Brain microvascular endothelial cell (primary cell): ENCODE data around the gene MASTL.

Source experiments
- DNase-seq: peaks from one replicate; pipeline ENCODE4 v3.0.0-alpha.2; 2020
- H3K27ac ChIP-seq: fragments of 250-450 bp; sonication (Bioruptor Pico); 2 replicates; pipeline ENCODE4 v1.5.1; 2020; ENCODE audit warnings: mild to moderate bottlenecking, moderate library complexity
- H3K27me3 ChIP-seq: fragments of 250-450 bp; sonication (Bioruptor Pico); replicated peaks from 2 replicates; pipeline ENCODE4 v1.5.1; 2020; ENCODE audit warnings: mild to moderate bottlenecking
- H3K36me3 ChIP-seq: fragments of 250-450 bp; sonication (Bioruptor Pico); replicated peaks from 2 replicates; pipeline ENCODE4 v1.5.1; 2020; ENCODE audit warnings: mild to moderate bottlenecking
- H3K4me3 ChIP-seq: 2 replicates; pipeline ENCODE4 v1.5.1; 2011; ENCODE audit warnings: low read depth, mild to moderate bottlenecking, control low read depth, low read length, moderate library complexity
- in situ Hi-C: cut with HindIII; loops from 2 replicates; pipeline ENCODE4 v1.10.0; 2017; ENCODE audit warnings: low sequenced_read_pairs, low pct_ligation_motif_present
- TF ChIP-seq, protein P1 (sequence below): IDR thresholded peaks from 2 replicates; pipeline ENCODE4 v1.5.1; 2011; ENCODE audit warnings: low read depth, mild to moderate bottlenecking, moderate library complexity, low read length, control low read depth, inconsistent platforms; ENCODE audit errors: missing control alignments

Gene MASTL

DNA sequence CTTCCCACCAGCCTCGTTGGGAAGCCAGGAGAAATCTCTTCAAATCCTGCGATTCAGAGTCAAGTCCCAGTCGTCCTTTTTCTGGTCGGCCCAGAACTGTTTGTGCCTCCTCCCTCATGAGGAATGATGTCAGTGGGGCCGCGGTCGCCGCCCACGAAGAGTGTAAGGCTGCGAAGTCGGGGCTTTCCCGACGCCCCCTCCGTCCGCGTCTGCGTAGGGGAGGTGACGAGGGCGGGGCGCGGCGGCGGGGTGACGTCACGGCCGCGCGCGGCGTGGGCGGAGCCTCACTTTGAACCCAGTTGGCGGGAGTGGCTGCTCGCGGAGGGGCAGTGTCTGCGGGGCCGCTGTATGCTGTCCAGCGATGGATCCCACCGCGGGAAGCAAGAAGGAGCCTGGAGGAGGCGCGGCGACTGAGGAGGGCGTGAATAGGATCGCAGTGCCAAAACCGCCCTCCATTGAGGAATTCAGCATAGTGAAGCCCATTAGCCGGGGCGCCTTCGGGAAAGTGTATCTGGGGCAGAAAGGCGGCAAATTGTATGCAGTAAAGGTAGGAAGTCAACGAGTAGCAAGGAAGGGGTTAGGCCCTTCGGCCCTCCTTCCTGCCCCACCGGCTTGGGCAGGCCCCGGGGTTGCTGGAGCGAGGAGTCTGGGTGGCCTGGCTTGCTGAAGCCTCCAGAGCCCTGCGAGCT is at the start of gene MASTL:
Gene MASTL (plus strand): TSS at position 287 of the 689 bp plus-strand sequence. CDS start 75 bp downstream, at position 362.
- TF ChIP-seq, protein P1, sequence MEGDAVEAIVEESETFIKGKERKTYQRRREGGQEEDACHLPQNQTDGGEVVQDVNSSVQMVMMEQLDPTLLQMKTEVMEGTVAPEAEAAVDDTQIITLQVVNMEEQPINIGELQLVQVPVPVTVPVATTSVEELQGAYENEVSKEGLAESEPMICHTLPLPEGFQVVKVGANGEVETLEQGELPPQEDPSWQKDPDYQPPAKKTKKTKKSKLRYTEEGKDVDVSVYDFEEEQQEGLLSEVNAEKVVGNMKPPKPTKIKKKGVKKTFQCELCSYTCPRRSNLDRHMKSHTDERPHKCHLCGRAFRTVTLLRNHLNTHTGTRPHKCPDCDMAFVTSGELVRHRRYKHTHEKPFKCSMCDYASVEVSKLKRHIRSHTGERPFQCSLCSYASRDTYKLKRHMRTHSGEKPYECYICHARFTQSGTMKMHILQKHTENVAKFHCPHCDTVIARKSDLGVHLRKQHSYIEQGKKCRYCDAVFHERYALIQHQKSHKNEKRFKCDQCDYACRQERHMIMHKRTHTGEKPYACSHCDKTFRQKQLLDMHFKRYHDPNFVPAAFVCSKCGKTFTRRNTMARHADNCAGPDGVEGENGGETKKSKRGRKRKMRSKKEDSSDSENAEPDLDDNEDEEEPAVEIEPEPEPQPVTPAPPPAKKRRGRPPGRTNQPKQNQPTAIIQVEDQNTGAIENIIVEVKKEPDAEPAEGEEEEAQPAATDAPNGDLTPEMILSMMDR, result no peak
- Histone ChIP-seq H3K36me3 (no peaks in the 10 kb centered on the region), H3K27me3 (no peaks in the 10 kb centered on the region), H3K27ac (peak within 1 kb of the TSS; percentile 98), H3K4me3 (peak within 1 kb of the TSS; percentile 98)
- DNase-seq, result peak; percentile 89
- in situ Hi-C loops, result no loop called here

DNA sequence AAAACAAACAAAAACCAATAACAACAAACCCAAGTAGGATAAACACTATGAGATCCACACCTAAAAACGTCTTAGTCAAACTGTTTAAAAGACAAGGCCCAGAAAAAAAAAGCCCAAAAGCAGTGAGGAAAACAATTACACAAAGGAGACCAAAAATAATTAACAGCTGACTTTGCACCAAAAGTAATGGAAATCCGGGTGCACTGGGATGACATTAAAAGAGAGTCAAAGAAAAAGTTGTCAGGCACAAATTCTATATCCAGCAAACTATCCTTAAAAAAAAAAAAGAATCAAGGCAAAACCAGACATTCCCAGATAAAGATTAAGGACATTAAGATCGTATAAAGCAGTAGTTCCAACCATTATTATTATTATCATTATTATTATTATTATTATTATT is 47.0 kb upstream of the MASTL start:
- Histone ChIP-seq H3K27ac (no peak overlapping the region), H3K36me3 (peaks cover 33% of the 10 kb centered on the region), H3K4me3 (no peak overlapping the region), H3K27me3 (no peaks in the 10 kb centered on the region)
- in situ Hi-C loops, result no loop called here
- no peak for DNase-seq
- TF ChIP-seq, protein P1, result no peak

DNA sequence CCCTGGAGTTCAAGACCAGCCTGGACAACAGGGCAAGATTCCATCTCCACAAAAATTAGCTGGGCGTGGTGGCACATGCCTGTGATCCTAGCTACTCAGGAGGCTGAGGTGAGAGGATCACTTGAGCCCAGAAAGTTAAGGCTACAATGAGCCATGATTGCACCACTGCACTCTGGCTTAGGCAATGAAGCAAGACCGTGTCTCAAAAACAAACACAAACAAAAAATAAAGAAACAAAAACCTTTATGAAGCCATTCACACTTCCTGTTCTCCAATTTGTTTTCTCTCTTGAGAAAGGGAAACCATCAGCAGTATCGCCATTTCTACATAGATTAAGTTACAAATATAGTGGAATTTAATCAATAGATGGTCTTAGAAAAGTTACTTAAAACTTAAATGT is 20.8 kb upstream of the MASTL start:
- no peak for DNase-seq
- Histone ChIP-seq H3K4me3 (no peak overlapping the region), H3K27ac (no peak overlapping the region), H3K27me3 (no peaks in the 10 kb centered on the region), H3K36me3 (peaks cover 63% of the 10 kb centered on the region)
- in situ Hi-C loops, result no loop called here
- TF ChIP-seq, protein P1, result no peak

DNA sequence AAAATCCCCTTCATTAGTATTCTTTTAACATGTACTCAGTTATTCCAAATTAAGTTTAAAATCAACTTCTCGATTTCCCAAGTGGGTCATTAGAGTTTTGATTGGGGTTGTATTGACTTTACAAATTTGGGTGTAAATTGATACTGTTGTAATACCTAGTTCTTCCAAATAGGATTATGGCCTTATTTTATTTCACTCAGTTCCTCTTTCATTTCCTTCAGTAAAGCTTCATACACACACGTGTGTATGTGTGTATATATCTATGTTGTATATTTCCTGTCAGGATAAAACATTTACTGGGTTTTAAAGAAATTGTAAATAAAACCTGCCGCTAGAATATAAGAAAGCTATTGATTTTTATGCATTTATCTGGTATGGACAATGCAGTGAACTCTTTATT is 16.9 kb upstream of the MASTL start:
- in situ Hi-C loops, result no loop called here
- H3K27ac ChIP-seq, result no peak overlapping the region
- H3K4me3 ChIP-seq, result no peak overlapping the region
- H3K36me3 ChIP-seq, result peaks cover 56% of the 10 kb centered on the region
- DNase-seq, result no peak
- TF ChIP-seq, protein P1, result no peak
- no peaks in the 10 kb centered on the region for H3K27me3 ChIP-seq

DNA sequence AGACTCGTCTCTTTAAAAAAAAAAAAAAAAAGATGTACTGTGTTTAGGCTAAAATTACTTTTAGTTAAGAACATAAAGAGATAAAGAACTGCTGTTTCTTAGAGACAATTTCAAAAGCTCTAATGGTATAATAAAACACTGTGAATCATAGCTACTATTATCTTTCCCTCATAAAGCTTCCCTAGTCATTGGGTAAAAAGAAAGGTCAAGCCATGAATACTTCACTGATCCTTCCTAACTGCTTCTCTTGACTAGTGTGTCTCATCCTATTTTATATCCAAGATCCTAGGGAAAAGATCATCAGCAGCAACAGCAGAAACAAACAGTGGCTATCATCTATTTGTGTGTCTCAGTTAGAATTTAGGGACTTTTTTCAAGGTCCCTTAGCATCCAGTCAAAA is 11.5 kb upstream of the MASTL start:
- in situ Hi-C loops, result no loop called here
- Histone ChIP-seq H3K27me3 (no peaks in the 10 kb centered on the region), H3K4me3 (no peak overlapping the region), H3K36me3 (peaks cover 56% of the 10 kb centered on the region), H3K27ac (no peak overlapping the region)
- TF ChIP-seq, protein P1, result no peak
- no peak for DNase-seq

DNA sequence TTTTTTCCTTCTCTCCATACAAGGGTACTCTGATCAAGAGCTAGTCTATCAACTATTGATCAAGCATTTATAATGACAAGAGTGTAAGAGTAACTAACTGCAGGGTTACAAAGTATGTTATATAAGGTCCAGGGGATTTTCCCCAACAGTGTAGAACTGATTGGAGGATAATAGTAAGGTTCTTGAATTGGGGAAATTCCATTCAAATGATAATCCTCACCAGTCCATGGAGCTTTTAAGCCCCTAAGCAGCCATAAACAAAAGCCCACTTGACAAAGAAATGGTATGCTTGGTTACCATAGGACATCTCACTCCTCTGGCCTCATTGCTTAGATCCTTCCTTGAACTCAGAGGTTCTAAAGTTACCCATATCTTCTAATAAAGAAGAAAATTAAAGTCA is 9.2 kb upstream of the MASTL start:
- no peak for DNase-seq
- Histone ChIP-seq H3K27ac (no peak overlapping the region), H3K4me3 (no peak overlapping the region), H3K36me3 (peaks cover 44% of the 10 kb centered on the region), H3K27me3 (no peaks in the 10 kb centered on the region)
- in situ Hi-C loops, result no loop called here
- TF ChIP-seq, protein P1, result no peak
